GM12874 (cell line): ENCODE results near the gene SMG6.

Experiments used
- CTCF ChIP-seq: IDR thresholded peaks from 2 replicates; pipeline ENCODE4 v1.5.1; 2011; ENCODE audit warnings: low read depth, mild to moderate bottlenecking, control low read depth, low read length, moderate library complexity; ENCODE audit not compliant: insufficient read depth

Gene SMG6

DNA sequence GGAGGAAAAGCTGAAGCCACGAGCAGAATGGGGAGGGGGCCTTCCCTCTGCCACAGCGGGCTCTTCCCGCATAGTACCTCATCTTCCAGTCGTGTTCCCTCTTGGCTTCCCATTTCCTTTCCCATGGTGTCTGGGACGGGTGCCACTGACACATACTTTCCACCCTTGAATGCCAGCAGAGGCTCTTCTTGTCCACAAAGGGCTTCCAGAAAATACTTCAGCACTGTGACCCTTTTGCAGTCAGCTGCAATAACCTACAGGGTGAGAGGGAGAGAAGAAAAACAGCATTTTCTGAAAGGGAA lies 218.0 kb downstream of the SMG6 start:
- TF ChIP-seq CTCF = no peak

GRCh38 chr17:2084766-2085647 lies 218.6 kb downstream of the SMG6 start:
- TF ChIP-seq CTCF = no peak

DNA sequence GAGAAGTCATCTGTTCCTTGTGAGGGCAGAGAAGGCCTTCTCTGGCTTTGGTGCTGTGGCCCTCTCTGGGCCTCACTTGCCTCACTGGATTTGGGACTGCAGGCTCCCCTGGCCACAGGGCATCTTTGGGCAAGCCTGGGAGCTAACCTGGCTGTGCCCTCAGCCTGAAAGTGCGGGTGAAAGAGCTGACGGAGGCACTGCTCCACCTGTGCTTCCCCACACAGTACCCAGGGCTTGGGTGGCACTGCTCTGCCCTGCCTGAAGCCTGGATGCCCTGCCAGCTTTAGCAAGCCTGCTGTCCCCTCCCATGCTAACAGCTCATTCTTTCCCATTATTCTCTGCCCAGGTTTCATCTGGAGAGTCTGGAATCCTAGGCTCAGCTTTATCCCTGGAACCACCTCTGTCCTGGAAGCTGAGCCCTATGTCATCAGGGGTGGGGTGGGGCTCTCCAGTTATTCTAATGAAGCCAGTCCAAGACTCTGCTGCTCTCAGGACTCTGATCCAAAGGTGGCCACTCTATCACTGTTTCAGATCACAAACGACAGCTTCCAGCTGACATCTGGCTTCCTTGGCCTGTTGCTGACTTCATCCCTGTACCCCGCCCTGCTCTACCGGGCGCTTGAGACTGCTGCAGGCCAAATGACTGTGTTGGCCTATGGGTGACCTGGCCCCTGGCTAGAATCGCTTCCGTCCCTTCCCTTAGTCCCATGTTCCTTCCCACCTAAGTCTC lies 219.4 kb downstream of the SMG6 start:
- no peak for TF ChIP-seq CTCF

DNA sequence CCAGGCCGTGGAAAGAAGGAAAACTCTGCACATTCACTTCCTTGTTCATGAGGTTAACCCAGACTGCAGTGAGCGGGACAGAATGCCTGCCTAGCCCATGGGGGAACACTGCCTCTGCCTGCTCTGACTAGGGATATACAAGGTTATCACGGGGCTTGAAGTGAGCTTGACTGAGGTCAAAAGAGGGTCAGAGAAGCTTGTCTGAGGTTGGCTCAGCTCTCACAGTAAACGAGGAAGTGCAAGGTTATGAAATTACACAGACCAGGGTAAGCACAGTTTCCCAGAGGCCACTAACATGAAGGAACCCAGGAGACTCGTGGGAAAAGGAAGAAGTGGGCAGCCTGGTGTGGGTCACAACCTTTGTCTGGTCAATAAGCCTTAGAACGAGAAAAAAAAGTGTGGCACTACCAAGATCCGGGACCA lies 220.0 kb downstream of the SMG6 start:
- TF ChIP-seq CTCF = no peak

- TF ChIP-seq CTCF = no peak
Measured at GRCh38 chr17:2082003-2082781, 221.4 kb downstream of the SMG6 start.

DNA sequence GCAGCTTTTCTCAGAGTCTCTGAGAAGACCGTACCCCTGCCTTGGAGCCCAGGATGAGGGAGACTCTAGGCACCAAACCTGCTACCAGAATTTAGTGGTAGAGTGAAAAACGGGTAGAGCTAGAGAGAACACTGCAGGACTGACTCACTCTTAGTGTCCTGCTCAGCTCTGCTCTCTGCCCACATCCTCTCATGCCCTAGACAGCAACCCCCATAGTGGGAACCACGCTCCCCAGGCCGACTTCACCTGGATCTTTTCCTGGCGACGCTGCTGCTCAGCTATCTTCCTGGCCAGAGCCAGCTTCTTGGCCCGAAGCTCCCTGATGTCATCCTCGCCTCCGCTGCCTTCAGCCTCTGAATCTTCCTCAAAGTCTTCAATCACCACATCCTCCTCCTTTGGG lies 222.0 kb downstream of the SMG6 start:
- no peak for TF ChIP-seq CTCF

DNA sequence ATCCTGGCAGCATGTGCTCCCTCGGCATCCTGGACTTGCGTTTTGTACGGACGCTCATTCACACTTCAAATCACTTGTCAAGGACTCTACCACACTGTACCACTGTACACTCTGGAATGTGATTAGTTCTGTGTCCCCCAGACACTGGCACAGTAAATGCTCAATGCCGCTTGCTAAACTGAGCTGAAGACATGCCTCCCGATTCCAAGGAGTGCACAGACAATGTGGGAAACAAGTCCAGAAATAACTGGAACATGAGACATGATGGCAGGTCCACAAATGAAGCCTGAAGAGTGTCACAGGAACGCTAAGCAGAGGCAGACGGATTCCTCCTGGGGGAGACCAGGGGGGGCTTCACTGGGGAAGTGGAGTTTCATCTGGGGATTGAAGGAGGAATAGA lies 226.5 kb downstream of the SMG6 start:
- no peak for TF ChIP-seq CTCF
